Thyroid gland (tissue), 4 donors: ENCODE data around the gene CD3E.

Source experiments
- CTCF ChIP-seq, 6 experiments: fragments of 200-600 bp in 3 of 6; fragments of 450-650 bp in 3 of 6; sonication (generic) in 3 of 6; IDR thresholded peaks; one replicate each; pipeline ENCODE4 v1.5.1; 2016 to 2019; ENCODE audit warnings: antibody characterized with exemption in 6 of 6, mild to moderate bottlenecking in 2 of 6, inconsistent platforms in 1 of 6, moderate library complexity in 1 of 6
- POLR2A ChIP-seq, 2 donors: fragments of 450-650 bp; IDR thresholded peaks; one replicate each; pipeline ENCODE4 v1.6.1; 2017; ENCODE audit warnings: antibody characterized with exemption in 2 of 2, mild to moderate bottlenecking in 2 of 2, moderate library complexity in 1 of 2

DNA sequence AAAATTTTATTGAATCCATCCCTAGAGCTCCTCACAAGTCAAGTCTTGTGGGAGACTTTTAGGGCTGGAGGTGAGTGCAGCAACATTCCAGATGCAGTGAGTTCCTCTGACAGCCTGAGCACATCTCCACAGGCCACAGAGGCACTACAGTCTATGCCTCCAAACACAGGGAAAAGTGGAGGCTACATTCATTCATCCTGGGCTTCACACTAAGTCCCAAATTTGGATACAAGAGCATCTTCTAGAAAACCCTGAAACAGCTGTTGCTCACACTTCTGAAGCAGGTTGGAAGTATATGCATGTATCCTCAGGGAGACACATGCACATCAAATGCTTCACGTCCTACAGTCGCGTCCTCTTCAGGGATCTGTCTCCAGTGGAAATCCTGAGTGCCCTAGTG lies 36.7 kb downstream of the CD3E start:
- TF ChIP-seq CTCF (IDR thresholded peaks at IDR 0.05) (no peak), POLR2A (IDR thresholded peaks at IDR 0.05) (no peak)
